ENCODE measurements around the gene ZSCAN5C.
A peak's percentile ranks its signal among the peaks of the same experiment; 100 is the strongest.
"Not testable (repeated sequence)": the region's sequence is repeated elsewhere in the genome, so short reads cannot be mapped to it uniquely, and the experiment has no call there.

Gene ZSCAN5C

DNA sequence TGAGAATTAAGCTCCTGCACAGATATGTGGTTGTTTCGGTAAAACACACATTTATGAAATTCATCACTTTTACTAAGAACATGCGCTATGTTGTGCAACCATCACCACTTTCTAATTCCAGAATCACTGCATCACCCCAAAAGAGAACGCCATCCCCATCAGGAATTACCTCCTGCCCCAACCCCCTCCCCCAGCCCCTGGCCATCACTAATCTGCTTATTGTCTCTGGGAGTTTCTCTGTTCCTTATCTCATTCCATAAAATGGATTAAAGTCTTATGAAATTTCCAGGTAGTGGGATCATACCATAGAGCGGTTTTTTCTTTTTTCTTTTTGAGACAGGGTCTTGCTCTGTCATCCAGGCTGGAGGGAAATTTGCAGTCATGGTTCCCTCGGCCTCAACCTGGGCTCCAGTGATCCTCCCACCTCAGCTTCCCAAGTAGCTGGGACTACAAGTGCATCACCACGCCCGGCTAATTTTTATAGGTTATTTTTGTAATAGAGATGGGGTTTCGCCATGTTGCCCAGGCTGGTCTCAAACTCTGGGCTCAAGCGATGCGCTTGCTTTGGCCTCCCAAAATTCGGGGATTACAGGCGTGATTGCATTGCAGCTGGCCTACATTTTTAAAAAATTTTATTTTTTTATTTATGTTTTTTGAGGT, 8.0 kb upstream of the ZSCAN5C start:
- no peak for DNase-seq

DNA sequence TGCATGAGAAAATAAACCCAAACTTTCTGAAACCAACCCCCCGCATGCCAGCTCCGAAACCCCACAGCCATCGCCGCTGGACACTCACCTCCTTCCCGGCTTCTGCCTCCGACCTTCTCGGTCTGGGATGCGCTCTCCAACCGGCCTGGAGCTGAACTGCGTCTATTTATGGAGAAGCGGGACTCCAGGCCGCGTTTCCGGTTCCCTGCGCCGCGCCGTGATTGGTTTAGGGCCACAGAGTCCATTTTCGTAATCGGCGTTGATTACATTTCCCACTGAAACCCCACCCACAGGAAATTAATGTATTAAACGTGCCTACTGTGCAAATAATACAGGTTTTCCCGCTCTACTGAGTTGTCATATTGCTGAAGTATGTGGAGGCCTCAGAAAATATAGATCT, 4.4 kb upstream of the ZSCAN5C start, which contains the start of gene ZSCAN5B:
TSS of gene ZSCAN5B (minus strand) at position 138 of the 400 bp plus-strand sequence. CDS start 4,731 bp downstream, outside the sequence.
- DNase-seq = not testable (repeated sequence)

DNA sequence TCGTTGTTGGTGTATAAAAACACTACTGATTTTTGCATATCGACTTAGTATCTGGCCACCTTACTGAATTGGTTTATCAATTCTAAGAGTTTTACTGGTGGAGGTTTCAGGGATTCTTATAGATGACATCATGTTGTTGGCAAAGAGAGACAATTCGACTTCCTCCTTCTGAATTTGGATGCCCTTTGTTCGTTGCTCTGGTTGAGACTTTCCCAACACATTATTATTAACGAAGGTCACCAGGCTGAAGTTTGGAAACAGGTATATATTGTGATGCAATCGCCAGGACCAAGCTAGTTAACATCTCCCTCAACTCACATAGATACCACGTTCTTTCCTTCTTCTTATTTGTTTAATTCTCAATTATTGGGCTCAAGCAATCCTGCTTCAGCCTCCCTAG, 2.4 kb upstream of the ZSCAN5C start:
- no peak for DNase-seq

DNA sequence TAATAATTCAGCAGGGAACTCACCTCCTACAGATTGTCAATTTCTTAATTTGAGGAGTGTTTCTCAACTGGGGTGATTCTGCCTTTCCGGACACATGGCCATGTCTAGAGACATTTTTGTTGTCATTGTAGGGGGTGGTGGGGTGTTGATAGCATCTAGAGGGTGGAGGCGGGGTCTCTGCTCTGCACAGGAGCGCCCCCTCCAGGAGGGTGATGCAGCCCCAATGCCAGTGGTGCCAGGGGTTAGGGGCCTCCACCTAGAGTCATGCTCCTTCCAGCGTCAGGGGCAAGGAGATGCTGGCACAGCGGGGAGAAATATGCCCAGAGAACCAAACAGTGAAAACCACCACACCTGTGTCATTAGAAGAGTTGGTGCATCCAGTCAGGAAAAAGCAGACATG, 5.5 kb downstream of the ZSCAN5C start:
- not testable (repeated sequence) for DNase-seq

DNA sequence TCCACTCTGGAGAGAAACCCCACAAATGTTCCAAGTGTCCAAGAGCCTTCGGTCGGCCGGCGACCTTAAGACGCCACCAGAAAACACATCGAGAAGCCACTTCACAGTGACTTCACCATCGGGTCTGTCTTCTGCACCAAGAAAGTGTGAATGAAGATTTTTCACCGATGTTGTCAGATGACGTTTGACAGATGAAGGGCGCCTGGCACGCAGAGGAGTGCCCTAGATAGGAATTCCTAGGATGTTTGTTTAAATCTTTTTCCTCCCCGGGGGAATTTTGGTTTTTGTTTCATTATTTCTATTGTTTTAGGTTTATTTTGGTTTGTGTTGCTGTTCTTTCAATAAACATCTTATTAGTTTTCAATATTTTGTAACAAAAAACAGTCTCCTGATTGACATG, 7.0 kb downstream of the ZSCAN5C start:
- DNase-seq = no peak

DNA sequence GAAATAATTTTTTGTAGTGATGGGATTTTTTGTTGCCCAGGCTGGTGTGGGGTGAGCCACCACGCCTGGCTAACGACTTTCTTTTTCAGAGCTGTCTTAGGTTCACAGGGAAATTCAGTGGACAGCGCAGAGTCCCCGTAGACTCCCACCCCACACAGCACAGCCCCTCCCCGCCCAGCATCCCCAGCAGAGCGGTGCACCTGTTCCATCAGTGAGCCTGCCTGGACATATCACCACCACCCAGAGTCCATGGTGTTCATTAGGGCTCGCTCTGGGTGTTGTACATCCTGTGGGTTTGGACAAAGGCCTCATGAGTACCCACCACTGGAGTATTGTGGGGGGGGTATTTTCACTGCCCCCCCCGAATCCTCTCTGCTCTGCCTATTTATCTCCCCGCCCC, 8.0 kb downstream of the ZSCAN5C start:
- DNase-seq = not testable (repeated sequence)

DNA sequence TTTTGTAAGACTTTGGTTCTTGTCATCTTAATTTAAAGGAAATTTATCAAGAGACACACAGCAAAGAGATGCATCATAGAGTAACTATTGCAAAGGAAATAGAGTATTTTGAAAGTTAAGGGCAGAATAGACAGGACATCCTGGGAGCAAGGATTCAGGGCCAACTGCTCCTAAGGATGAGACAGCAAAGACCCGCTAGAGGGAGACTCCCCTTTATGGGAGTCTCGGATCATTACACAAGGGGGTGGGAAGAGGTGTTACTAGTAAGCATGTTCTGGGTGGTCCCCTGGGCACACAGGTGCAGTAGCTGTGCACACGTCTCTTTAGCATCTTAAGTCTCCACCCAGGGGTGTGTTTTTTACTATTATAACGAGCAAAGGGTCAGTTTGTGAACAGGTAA, 9.6 kb downstream of the ZSCAN5C start:
- DNase-seq = no peak

DNA sequence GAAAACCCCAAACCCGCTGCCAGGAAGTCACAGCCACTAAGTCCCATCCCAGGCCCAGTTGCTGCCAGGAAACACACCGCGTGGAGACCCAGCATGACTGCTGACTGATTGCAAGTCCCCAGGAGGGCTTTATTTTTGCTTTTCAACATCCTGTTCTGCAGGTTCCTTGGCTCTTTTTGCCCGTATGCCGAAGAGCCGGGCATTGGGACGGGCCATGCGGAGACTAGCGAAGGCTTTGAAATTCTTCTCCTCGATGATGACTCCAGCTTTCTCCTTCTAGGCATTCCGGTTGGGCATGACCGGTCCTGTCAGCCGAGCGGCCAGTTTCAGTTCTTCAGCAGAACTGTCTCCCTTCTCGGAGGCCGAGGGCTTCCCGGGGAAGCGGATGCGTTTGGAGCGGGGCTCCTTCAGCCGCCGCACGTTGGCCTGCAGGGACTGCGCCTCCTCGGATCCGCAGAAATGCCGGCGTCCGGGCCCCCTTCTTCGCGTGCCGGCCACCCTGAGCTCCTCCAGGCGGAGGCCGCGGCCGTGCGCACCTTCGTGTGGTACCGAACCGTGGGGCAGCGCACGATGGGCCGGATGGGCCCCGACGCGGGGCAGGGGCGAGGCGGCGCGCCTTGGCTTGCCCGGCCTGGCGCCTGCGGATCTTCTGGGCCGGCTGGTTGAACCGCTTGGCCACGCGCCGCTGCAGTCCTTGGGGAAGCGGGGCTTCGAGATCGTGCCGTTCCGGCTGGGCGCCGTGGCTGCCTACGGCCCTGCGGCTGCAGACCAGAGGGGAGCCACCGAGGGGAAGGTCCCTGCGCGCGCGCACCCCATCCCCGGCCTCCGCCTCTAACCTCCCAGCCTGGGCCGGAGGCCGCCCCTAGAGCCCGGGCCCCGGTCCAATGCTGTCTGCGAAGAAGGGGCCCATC, 15.2 kb downstream of the ZSCAN5C start:
- DNase-seq = peak in 1 of 2 donors; percentile 1

DNA sequence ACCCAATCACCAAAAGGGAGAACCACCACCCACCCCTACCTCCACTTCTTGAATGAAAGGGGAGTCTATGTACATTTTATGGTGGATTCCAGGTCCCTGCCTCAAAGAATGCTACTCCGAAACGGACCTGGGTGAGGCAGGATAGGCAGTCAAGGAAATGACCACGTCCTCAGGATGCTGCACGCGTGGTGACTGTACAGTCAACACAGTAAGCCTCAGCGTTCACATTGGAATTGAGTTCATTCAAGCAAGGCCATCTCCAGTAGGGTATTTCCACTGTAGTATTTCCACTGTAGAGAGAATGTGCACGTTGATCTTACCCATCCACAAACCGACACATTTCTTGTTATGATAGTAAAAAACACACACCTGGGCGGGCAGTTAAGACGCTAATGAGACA, 16.9 kb downstream of the ZSCAN5C start:
- DNase-seq = no peak

DNA sequence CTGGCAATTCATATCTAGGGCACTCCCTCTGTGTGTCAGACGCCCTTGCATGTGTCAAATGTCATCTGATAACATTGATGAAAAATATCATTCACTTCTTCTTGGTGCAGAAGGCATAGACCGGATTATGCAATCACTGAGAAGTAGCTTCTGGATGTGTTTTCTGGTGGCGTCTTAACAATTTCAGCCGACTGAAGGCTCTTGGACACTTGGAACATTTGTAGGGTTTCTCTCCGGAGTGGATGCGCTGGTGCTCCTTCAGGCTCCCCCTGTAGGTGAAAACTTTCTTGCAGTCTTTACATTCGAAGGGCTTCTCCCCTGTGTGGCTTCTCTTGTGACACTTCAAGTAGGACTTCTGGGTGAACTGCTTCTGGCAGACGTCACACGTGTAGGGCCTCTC, 19.4 kb downstream of the ZSCAN5C start:
- not testable (repeated sequence) for DNase-seq

DNA sequence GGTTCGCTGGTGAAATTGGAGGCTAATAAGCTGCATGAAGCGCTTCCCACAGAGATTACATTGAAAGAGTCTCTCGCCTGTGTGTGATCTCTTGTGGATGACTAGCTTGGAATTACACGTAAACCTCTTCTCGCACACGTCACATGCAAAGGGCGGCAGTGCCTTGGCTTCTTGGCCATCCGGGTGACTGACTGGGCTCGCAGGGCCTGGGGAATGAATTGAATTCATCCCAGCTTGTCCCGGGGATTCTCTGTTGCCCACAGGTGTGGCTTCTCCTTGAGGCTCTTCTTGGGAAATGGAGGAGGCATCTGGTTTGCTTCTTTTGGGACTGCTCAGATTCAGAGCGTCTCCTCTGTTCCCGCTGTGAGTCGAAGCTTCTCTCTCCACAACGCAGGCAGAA, 19.8 kb downstream of the ZSCAN5C start:
- DNase-seq = no peak

DNA sequence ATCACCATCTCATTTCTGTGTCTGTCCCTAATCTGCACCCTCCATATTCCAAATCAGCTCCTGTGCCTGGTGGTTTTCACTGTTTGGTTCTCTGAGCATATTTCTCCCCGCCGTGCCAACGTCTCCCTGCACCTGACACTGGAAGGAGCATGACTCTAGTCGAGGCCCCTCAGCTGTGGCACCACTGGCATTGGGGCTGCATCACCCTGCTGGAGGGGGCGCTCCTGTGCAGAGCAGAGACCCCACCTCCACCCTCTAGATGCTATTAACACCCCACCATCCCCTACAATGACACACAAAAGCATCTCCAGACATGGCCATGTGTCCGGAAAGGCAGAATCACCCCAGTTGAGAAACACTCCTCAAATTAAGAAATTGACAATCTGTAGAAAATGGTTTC, 20.8 kb downstream of the ZSCAN5C start:
- DNase-seq = no peak

DNA sequence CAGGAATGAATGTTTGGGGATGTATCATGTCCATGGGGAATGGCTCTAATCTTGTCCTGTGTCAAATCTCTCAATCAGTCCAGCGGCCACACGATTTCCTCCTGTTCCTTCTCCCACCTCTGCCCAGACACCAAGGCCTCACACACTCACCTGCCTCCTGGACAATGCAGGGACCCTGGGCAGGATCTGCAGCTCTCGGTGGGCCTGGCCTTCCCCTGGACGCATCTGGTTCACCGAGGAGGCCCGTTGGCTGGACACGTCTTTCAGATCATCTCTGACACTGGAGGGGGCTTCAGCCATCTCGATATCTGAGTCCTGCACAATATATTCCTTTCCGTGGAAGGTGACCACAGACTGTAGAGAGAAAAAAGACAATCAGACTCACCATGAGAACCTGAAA, 21.4 kb downstream of the ZSCAN5C start:
- DNase-seq = no peak

DNA sequence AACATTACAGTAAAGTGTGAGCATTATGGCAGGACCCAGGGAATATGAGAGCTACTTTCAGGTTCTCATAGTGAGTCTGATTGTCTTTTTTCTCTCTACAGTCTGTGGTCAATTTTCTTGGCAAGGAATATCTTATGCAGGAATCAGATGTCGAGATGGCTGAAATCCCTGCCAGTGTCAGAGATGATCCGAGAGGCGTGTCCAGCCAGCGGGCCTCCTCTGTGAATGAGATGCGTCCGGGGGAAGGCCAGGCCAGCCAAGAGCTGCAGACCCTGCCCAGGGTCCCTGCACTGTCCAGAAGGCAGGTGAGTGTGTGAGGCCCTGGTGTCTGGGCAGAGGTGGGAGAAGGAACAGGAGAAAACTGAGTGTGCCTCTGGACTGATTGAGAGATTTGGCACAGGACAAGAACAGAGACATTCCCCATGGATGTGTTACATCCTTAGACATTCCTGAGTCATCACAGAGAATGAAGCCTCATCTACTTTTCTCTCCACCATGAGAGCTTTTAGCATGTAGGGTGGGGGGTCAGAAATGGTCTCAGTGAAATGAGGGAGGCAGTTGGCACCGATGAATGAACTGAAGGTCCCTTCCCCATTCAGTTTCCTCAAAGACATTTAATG, 43.2 kb downstream of the ZSCAN5C start:
- DNase-seq = no peak

DNA sequence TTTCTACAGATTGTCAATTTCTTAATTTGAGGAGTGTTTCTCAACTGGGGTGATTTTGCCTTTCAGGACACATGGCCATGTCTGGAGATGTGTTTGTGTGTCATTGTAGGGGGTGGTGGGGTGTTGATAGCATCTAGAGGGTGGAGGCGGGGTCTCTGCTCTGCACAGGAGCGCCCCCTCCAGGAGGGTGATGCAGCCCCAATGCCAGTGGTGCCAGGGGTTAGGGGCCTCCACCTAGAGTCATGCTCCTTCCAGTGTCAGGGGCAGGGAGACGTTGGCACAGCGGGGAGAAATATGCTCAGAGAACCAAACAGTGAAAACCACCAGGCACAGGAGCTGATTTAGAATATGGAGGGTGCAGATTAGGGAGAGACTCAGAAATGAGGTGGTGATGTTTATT, 43.7 kb downstream of the ZSCAN5C start:
- DNase-seq = not testable (repeated sequence)

DNA sequence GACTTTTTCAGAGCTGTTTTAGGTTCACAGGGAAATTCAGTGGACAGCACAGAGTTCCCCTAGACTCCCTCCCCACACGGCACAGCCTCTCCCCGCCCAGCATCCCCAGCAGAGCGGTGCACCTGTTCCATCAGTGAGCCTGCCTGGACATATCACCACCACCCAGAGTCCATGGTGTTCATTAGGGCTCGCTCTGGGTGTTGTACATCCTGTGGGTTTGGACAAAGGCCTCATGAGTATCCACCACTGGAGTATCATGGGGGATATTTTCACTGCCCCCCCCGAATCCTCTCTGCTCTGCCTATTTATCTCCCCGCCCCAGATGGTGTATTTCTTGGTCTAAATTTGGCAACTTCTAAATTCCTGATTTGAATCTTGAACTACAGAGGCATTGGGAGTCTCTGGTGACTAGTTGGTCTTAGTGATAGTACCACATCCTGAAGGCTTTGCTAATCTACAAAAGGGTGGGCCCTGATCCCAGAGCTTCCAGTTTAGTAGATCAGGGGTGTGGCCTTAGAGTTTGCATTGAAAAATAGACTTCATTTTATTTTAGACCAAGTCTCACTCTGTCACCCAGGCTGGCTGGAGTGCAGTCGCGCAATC, 46.8 kb downstream of the ZSCAN5C start:
- not testable (repeated sequence) for DNase-seq

DNA sequence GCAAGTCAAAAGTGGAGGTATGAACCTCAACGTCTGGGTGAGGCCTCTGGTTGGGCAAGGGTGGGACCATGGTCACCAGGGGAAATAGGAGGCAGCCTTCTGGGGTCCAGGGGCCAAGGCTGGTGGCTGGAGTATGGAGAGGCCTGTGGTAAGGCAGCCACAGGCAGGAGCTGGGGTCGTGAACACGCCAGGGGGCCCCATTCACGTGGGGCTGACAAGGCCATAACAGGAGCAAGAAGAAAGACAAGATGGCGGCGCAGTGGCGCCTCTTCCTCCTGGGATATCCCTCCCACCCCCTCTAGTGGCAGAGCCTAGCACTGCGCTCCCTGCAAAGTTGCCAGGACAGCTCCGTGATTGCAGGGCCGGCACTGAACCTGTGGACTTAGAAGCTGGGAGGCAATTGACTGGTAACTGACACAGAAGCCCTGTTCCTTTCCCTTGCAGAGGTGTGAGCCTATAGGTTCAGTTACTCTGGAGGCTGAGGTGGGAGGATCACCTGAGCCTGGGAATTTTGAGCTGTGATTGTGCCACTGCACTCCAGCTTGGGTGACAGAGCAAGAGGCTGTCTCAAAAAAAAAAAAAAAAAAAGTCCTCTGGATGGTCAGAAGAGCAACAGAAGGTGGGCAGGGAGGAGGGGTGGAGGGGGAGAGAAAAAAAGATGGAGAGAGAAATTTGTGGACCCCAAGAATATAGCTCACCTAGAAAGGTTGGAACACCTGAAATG, 50.8 kb downstream of the ZSCAN5C start:
- DNase-seq = peak; percentile 49 to 92

DNA sequence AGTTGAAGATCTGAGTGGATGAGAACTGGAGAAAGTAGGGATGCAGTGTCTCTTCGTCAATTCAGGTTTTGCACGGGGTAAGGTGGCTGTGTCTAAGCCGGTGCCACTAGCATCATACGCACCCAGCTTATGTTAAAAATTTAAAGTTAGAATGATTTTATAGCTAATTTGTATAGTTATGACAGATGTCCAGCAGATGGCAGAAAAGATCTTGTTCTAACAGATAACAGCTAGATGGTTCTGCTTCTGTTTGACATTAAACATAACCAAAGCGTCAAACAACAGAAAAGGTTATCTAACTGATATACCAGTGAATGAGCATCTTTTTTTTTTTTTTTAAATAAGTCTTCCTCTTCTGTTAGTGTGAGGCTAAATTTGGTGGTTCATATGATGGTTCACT, 51.7 kb downstream of the ZSCAN5C start:
- peak; percentile 58 to 84 for DNase-seq

DNA sequence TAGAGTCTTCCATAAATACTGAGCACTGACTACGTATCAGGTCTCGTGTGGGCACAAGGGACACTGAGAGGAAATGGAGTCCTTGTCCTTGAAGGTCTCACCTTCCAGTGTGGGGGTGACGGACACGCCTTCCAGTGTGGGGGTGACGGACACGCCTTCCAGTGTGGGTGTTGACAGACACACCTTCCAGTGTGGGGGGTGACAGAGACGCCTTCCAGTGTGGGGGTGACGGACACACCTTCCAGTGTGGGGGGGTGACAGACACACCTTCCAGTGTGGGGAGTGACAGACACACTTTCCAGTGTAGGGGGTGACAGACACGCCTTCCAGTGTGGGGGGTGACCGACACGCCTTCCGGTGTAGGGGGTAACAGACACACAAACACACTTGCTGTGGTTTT, 56.2 kb downstream of the ZSCAN5C start:
- no peak for DNase-seq

Measured in inflammatory macrophage treated with lipopolysaccharide for 1 hour (primary cell).